HepG2 (cell line): ENCODE measurements around the gene WDR41. TPM values are rescaled to one million over a fixed set of nuclear protein-coding genes. Genes with fewer than 3 reads are reported as not detected.
"Not testable (repeated sequence)": the region's sequence is repeated elsewhere in the genome, so short reads cannot be mapped to it uniquely, and the experiment has no call there.

ENCODE experiments used
- ATAC-seq: fragments of 200-7000 bp; cut with Tn5 transposase; 3 replicates; pipeline ENCODE4 v1.9.1; 2020; ENCODE audit warnings: mild to moderate bottlenecking, moderate library complexity
- BruUV-seq: library from RNA; stranded (reverse); fragments of 400-500 nt; replicated peaks from 2 replicates; lab custom pipeline; 2021; lab: Mats Ljungman, UMichigan
- CTCF ChIA-PET: fragments of 300-600 bp; formaldehyde crosslinking; extraction: SDS; loops from one replicate; lab custom pipeline; 2021; ENCODE audit warnings: low total read pairs, inconsistent platforms, low intra/inter-chr PET ratio; lab: Yijun Ruan, JAX
- POLR2A ChIA-PET: fragments of 350-600 bp; sonication (Branson Sonifier 250); formaldehyde crosslinking; loops from one replicate; lab custom pipeline; 2020; ENCODE audit warnings: antibody characterized with exemption, inconsistent platforms; lab: Yijun Ruan, JAX
- DNase-seq: peaks from one replicate; pipeline ENCODE4 v3.0.0-alpha.2; 2015; ENCODE audit warnings: low spot score
- FAIRE-seq: peaks from 3 replicates; lab custom pipeline; 2011; peaks lifted over from hg19 to GRCh38; lab: Jason Lieb, UNC
- H2AFZ ChIP-seq: one replicate; pipeline ENCODE4 v1.6.1; 2011; ENCODE audit warnings: low read length, inconsistent platforms
- H3K27ac ChIP-seq: fragments of 300-600 bp; 3 replicates; pipeline ENCODE4 v1.8.0; 2011; ENCODE audit warnings: mixed run types, mild to moderate bottlenecking, mixed read lengths, low read length, inconsistent platforms; ENCODE audit not compliant: insufficient read depth; ENCODE audit errors: extremely low read length
- H3K27me3 ChIP-seq, 2 experiments: fragments of 200-600 bp in 1 of 2; 2 replicates in 1 of 2; 3 replicates in 1 of 2; pipeline versions ENCODE4 v1.6.0 to v1.8.0; 2011; ENCODE audit warnings: low read length in 2 of 2, mild to moderate bottlenecking in 2 of 2, moderate library complexity in 2 of 2, inconsistent platforms in 1 of 2; ENCODE audit not compliant: insufficient read depth in 2 of 2, control insufficient read depth in 1 of 2
- H3K36me3 ChIP-seq, 2 experiments: fragments of 200-600 bp in 1 of 2; replicated peaks in 1 of 2; 2 replicates in 1 of 2; 3 replicates in 1 of 2; pipeline versions ENCODE4 v1.5.1 to v1.8.0; 2011; ENCODE audit warnings: low read length in 2 of 2, inconsistent platforms in 1 of 2; ENCODE audit not compliant: insufficient read depth in 2 of 2, control insufficient read depth in 1 of 2
- H3K4me1 ChIP-seq: 2 replicates; pipeline ENCODE4 v1.5.1; 2012; ENCODE audit warnings: low read length, inconsistent platforms; ENCODE audit not compliant: insufficient read depth
- H3K4me2 ChIP-seq: 2 replicates; pipeline ENCODE4 v1.6.0; 2011; ENCODE audit warnings: low read depth, low read length, inconsistent platforms
- H3K4me3 ChIP-seq, 3 experiments: fragments of 200-600 bp in 1 of 3; sonication (generic), shearing (Covaris generic) in 1 of 3; replicated peaks in 1 of 3; 2 replicates each; pipeline ENCODE4 v1.5.1; 2011 to 2016; ENCODE audit warnings: low read length in 3 of 3, inconsistent platforms in 2 of 3, low read depth in 2 of 3, mild to moderate bottlenecking in 2 of 3, control low read depth in 1 of 3, mixed read lengths in 1 of 3; ENCODE audit not compliant: insufficient read depth in 1 of 3
- H3K79me2 ChIP-seq: one replicate; pipeline ENCODE4 v1.6.1; 2011; ENCODE audit warnings: low read length, inconsistent platforms; ENCODE audit not compliant: insufficient read depth
- H3K9ac ChIP-seq: 2 replicates; pipeline ENCODE4 v1.6.0; 2011; ENCODE audit warnings: mild to moderate bottlenecking, low read depth, low read length, inconsistent platforms; ENCODE audit not compliant: insufficient read depth
- H3K9me3 ChIP-seq: 2 replicates; pipeline ENCODE4 v1.5.1; 2012; ENCODE audit warnings: mild to moderate bottlenecking, low read length
- H4K20me1 ChIP-seq: 2 replicates; pipeline ENCODE4 v1.6.0; 2011; ENCODE audit warnings: inconsistent platforms, mild to moderate bottlenecking, low read length, moderate library complexity; ENCODE audit not compliant: insufficient read depth
- FOXA1 ChIP-seq, 2 experiments: fragments of 450-650 bp in 1 of 2; sonication (generic) in 1 of 2; formaldehyde crosslinking in 1 of 2; IDR thresholded peaks; 2 replicates each; pipeline versions ENCODE4 v1.4.0 to v1.6.1; 2016 to 2020; ENCODE audit warnings: missing genetic modification reagents in 1 of 2
- ZBTB33 ChIP-seq: sonication (generic); formaldehyde crosslinking; IDR thresholded peaks from 2 replicates; pipeline ENCODE4 v1.4.0; 2020; ENCODE audit warnings: missing genetic modification reagents
- ZNF281 ChIP-seq: sonication (generic); formaldehyde crosslinking; IDR thresholded peaks from 2 replicates; pipeline ENCODE4 v1.4.0; 2020; ENCODE audit warnings: missing genetic modification reagents, borderline replicate concordance
- WGBS: methylation state at CpG from one replicate; pipeline ENCODE4 v1.1.6; 2017; ENCODE audit warnings: low lambda C conversion rate; 5-methylcytosine and 5-hydroxymethylcytosine counted together
- in situ Hi-C: cut with HindIII; loops from 2 replicates; pipeline ENCODE4 v1.10.0; 2017; ENCODE audit warnings: low pct_unique_long_range_greater_than_20kb; ENCODE audit not compliant: extremely low pct_ligation_motif_present
- intact Hi-C: fragments of 100-400 bp; cut with micrococcal nuclease; formaldehyde crosslinking; loops from one replicate; pipeline ENCODE4 v1.10.0; 2022; ENCODE audit not compliant: unreplicated experiment
- polyA plus RNA-seq, 8 experiments: library from polyadenylated mRNA; depleted of rRNA in 3 of 8; stranded (reverse) in 7 of 8; unstranded in 1 of 8; fragments of >200 nt; fragmentation: Illumina TruSeq in 4 of 8; extraction: Trizol in 4 of 8; gene quantifications; 2 replicates each; pipeline versions ENCODE4 v1.2.1 to v1.2.3, GENCODE V29; 2011 to 2016; ENCODE audit warnings: low read depth in 4 of 8, missing spikeins in 1 of 8, mixed read lengths in 1 of 8; ENCODE audit not compliant: insufficient read depth in 1 of 8
- total RNA-seq, 5 experiments: library from RNA; depleted of rRNA; stranded (reverse); fragments of >200 nt; fragmentation: Illumina TruSeq; extraction: Trizol; gene quantifications; 2 replicates each; pipeline ENCODE4 v1.2.3, GENCODE V29; 2016; ENCODE audit warnings: low read depth in 1 of 5

The WDR41 gene
- total and polyA plus RNA-seq, 2 of the 13 experiments (the other 11 are each of a cell fraction or from before 2014, with no cell fraction given): 18.9 to 39.3 TPM

GRCh38 chr5:77475041-77475440 is 17.1 kb downstream of the WDR41 start:
- H4K20me1 ChIP-seq; H3K27ac ChIP-seq; in situ Hi-C loops; H3K79me2 ChIP-seq; ATAC-seq; H3K9ac ChIP-seq; H3K4me1 ChIP-seq; H3K4me2 ChIP-seq; H3K27me3 ChIP-seq; CTCF ChIA-PET; H2AFZ ChIP-seq; intact Hi-C loops; H3K9me3 ChIP-seq; H3K36me3 ChIP-seq; BruUV-seq; FAIRE-seq; H3K4me3 ChIP-seq; TF ChIP-seq FOXA1 (IDR thresholded peaks at IDR 0.05): not testable (repeated sequence)
- POLR2A ChIA-PET: interaction anchor here (1.2 kb wide), 1 partner anchor 17 kb away, joined by 4 read pairs; the partner anchor contains the start of gene WDR41
- DNase-seq: peak; percentile 4
- 90% methylated on average over 11 of the region's 11 CpGs for WGBS
- peak; percentile 78 for TF ChIP-seq ZBTB33
- 0 out of 2 replicates have a peak, but pooled peaks have one; percentile 38 for TF ChIP-seq FOXA1 (CRISPR knock-in tag; IDR thresholded peaks at IDR 0.05)
- TF ChIP-seq ZNF281 (CRISPR knock-in tag): peak; percentile 89

- H3K4me1 ChIP-seq, BruUV-seq, H3K4me3 ChIP-seq, H3K27ac ChIP-seq, DNase-seq, intact Hi-C loops, H2AFZ ChIP-seq, FAIRE-seq, ATAC-seq, H4K20me1 ChIP-seq, H3K4me2 ChIP-seq, in situ Hi-C loops, POLR2A ChIA-PET, H3K79me2 ChIP-seq, H3K27me3 ChIP-seq, CTCF ChIA-PET, H3K36me3 ChIP-seq, H3K9me3 ChIP-seq, H3K9ac ChIP-seq: not testable (repeated sequence)
- WGBS: 93% methylated on average over 3 of the region's 3 CpGs
Measured at GRCh38 chr5:77468875-77469274, 23.2 kb downstream of the WDR41 start.
